Ramos (cell line): ENCODE results near the gene STX8.
"Not testable (repeated sequence)": the region's sequence is repeated elsewhere in the genome, so short reads cannot be mapped to it uniquely, and the experiment has no call there.

Source experiments
- in situ Hi-C: fragments of 300-500 bp; cut with MboI; formaldehyde crosslinking; loops from one replicate; pipeline ENCODE4 v1.14.3; 2022; ENCODE audit warnings: low sequenced_read_pairs; ENCODE audit not compliant: unreplicated experiment

STX8 gene

DNA sequence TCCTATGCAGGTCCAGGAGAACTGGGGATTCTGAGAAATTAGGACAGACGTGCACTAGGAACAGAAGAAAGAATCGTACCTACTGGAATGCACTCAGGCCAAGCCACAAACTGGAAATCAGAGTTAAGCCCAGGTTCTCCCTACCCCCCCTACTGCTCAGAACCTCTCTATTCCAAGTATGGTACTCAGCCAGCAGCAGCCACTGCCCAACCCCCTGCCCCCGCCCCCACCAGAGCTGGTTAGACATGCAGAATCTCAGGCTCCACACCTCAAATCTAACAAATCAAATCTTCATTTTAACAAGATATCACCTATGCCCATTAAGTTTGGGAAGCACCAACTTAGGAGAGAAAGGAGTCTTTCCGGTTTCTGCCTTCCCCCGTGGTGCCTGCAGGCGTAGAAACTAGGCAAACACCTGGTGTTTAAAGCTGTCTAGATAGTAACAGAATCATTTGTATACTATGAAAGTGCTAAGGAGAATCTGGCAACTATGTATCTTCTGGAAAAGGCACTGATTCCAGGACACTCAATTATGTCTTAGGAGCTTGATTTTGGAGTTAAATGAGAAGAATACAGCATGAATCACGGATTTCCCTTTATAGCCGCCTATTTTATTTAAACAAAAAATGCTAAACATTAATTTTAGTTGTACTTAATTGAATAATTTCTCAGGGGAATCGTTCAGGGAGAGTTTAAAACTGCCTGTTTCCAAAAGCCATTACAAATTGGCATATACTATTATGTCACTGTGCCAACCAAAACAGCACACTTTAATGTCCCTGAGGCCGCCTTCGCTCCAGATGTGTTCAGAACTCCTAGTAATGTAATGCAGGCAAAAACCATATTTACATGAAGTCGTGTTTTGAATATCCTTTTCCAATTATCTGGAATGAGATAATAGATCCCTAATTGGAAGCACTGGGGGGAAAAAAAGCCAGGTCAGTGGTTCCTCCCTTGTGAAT is 166.5 kb downstream of the STX8 start:
- in situ Hi-C loops: no loop called here

DNA sequence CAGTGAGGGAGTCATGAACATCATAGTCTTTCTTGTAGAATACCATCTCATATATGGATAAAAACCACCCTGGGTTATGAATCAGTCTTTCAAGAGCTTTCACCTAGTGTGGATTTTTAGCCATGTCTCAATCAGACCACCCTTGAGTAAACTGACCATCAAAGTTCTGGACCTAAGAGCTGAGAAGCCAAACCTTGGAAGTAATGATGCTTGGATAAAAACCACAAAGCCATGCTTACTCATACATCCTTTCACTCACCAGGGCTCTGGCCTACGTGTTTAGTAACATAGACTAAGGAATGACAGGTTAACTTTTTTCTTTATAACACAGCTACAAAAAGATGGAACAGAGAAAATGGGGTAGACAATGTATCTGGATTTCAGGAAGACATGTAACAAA is 167.2 kb downstream of the STX8 start:
- in situ Hi-C loops: no loop called here

DNA sequence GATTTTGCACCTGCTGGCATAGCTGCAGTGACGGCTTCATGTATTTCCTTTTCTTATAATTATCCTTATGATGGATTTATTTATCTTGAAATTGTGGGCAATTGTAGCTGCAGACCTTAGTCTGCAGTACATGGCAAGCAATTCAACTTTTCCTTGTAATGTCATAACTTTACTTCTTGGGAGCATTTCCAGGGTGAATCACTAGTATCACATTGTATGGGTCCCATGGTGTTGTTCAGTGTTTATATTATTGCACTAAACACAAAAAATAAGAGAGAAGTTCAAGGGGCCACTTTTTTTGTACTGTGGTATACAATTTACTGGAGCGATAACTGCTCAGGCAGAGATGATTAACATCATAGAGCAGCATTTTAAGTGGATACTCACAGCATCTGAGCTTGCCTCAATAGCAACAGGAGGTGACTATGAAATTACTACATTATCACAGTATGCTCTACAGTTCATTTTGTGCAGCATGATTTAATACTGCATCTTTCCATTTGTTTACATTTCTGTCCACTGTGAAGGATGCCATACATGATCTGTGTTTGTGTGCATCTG is 169.5 kb downstream of the STX8 start:
- in situ Hi-C loops: no loop called here

DNA sequence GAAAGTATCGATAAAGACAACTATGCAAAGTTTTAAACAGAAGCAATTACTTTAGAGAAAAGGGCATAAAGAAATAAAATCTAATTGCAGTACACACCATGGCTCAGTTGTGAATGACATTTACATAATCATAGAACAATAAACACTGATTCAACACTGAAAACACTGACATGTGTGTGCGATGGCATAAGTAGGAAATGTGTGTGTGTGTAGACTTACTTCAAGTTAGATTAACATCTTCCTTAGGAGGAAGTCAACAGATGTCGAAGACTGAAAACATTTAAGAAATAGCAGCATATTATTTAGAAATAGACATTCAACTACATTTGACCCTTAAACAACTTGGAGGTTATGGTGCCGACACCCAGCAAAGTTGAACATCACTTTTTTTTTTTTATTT is 172.4 kb downstream of the STX8 start:
- in situ Hi-C loops: no loop called here

DNA sequence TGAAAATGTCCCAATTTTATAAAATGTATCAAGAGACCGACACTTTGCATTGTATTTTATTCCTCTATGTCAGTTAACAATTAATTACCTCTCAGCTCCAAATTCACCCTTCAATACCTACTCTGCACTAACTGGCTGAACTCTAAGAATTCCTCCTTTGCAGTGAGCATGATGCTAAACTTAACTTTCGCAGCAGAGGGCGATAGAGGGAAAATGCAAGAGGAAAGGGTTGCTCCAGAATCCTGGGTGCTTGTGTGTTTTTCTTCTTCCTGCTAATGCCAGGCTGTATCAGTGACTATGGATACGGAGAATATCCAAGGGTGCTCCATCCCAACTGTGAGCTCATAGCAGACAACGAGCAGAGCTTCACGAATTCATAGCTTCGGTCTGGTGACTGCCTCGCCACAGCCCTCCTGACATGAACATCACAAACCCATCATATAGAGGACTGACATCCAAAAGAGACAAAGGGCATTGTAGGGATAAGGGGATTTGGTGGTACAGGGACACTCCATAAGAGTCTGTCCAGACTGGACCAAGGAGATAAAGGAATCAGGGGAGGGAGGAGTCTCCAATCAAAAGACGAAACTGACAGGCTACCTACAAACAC is 172.9 kb downstream of the STX8 start:
- in situ Hi-C loops: no loop called here

DNA sequence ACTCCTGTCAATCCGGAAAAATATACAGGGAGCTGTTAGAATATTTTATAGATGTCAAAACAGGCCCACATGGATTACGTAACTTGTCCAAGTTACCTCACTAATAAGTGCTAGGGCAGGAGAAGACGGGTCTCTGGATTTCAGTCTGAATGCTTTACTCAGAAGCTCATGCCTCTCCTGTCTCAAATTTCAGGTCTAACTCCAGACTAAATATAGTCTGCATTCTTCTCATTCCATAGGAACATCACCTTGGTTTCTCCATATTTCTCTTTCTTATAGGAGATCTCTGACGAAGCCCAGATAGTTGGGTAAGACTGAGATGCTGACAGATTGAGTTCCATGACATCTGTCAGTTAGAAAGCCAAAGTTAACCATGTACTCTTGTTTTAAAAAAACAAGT is 174.2 kb downstream of the STX8 start:
- in situ Hi-C loops: no loop called here

DNA sequence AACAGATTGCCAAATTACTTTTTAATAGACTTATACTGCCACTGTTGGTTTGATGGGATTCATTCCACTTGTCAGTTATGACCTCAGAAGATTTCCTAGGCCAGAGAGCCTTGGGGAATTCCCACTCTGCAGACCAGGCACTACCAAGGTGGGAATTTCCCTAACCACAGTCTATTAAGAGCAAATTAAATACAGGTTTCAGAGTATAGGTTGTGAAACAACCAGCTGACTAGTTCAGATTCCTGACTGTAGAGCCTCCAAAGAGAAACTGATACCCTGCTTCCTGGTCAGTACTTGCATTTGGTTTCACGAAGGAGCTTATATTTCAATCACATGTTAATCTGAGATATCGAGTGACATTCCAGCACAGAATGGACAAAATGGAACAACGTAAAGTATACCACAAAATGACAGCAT is 186.5 kb downstream of the STX8 start:
- in situ Hi-C loops: no loop called here

DNA sequence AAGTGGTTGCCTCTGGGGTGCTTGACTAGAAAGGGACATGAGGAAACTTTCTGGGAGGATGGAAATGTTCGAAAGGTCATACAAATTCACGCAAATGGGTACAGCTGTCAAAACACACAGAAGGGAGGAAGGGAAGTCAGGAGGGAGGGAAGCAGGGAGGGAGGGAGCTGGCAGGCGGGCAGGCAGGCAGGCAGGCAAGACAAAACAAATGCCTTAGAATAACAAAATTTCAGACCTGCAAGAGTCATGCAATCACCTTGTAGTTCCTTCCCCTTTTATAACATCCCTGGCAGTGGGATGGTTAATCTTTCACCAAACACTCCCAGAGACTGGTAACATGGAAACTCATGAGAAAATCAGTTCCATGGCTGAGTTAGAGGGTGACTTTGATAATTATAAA is 189.2 kb downstream of the STX8 start:
- in situ Hi-C loops: no loop called here

DNA sequence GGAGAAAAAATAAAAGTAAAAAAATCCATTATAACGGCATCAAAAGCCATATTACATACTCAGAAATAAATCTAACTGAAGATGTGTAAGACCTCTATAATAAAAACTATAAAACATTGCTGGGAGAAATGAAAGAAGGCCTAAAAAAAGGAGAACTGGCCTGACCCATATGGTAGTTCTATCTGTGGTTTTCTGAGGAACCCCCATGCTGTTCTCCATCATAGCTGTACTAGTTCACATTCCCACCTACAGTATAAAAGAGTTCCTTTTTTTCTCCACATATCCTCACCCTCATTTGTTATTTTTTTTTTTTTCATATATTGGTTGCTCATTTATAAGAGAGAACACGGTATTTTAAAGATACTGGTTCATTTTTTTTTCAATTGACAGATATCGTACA is 191.8 kb downstream of the STX8 start:
- in situ Hi-C loops: no loop called here

DNA sequence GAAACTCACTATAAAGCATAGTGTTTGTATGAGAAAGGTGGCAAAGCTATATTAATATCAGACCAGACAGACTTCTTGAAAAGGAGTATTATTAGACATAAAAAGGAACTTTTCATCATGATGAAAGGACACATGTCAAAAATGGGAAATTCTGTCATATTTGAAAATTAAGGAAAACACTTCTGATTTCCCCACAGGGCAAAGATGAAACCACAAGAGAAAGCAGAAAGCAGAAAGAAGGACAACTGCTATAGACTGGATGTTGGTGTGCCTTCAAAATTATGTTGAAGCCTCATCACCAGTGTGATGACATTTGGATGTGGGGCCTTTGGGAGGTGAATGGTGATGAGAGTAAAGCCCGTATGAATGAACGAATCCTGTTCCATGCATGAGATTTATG is 193.0 kb downstream of the STX8 start:
- in situ Hi-C loops: no loop called here

DNA sequence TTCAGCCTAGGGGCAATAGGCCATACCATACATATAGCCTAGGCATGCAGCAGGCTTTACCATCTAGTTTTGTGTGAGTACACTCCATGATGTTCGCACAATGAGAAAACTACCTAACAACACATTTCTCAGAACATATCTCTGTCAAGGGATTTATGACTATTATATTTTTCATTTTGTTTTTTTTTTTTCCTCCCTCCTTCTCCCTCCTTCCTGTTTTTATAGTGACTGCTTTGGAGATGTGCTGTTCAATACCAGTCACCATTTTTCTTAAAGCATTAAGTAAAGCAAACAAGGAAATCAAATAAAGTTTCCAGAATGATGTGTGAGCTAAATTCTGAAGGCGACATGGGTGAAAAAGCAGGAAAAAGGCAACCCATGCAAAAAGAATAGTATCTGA is 194.6 kb downstream of the STX8 start:
- in situ Hi-C loops: no loop called here

DNA sequence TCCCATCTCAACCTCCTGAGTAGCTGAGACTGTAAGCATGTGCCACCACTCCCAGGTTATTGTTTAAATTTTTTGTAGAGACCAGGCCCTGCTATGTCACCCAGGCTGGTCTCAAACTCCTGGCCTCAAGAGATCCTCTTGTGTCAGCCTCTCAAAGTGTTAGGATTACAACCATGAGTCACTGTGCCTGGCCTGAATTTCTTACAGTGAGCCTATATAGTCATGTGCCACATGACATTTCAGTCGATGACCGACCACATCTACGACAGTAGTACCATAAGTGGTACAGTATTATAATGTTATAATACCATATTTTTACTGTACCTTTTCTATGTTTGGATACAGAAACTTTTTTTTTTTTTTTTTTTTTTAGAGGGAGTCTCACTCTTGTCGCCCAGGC is 195.3 kb downstream of the STX8 start:
- in situ Hi-C loops: no loop called here

DNA sequence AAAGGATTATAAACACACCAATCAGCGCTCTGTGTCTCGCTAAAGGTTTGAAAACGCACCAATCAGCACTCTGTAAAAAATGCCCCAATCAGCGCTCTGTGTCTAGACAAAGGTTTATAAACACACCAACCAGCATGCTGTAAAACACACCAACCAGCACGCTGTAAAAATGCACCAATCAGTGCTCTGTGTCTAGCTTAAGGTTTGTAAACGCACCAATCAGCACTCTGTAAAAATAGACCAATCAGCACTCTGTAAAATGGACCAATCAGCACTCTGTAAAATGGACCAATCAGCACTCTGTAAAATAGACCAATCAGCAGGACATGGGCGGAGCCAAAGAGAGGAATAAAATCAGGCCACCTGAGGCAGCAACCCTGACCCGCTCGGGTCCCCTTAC is 199.4 kb downstream of the STX8 start:
- in situ Hi-C loops: not testable (repeated sequence)

DNA sequence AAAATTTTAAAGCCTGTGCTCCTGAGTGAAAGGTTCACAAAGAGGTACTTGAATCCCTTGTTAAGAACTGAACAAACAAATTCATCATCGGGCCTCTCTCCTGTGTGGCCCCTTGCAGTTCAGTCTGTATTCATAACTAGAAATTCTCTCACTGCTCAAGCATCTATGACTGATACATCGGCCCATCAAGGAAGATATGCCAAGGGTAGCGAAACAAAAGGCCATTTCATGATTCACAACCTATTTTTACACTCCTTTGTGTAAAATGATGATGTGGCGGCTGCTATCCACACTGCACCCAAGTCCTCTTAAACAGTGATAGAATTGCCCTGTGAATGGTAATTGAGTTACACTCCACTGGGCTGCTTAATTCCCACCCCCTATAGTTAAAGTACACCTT is 204.6 kb downstream of the STX8 start:
- in situ Hi-C loops: no loop called here

DNA sequence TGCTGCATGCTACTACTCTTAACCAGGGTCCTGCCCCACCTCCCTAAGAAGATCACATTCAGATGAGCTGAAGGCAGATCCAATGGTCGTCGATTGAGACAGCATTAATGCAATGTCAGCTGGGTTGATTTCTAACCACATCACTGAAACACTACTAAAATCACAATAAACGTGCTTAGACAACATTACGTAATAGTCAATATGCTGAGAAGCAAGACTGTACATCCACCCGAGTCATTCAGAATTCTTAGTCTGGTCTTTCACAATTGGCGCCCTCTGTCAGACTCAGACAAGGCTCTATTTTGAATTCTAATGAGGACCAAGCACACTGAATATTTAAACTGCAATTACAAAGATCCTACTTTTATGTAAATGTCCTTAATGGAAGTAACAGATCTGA is 205.2 kb downstream of the STX8 start:
- in situ Hi-C loops: no loop called here

DNA sequence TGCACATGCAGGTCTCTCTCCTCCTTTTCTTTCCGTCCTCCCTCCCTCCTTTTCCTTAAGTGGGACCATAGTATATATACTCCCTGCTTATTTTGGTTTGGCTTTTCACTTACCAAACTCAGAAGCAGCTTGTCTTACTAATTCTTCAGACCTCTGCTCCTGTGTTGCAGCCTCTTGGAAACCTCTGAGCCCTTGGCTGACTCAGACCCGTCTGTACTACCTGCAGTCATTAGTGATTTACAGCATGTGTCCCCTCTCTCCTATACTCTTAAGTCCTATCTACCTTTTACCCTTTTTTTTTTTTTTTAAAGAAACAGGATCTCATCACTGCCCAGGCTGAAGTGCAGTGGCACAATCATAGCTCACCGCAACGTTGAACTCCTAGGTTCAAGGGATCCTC is 207.0 kb downstream of the STX8 start:
- in situ Hi-C loops: no loop called here

DNA sequence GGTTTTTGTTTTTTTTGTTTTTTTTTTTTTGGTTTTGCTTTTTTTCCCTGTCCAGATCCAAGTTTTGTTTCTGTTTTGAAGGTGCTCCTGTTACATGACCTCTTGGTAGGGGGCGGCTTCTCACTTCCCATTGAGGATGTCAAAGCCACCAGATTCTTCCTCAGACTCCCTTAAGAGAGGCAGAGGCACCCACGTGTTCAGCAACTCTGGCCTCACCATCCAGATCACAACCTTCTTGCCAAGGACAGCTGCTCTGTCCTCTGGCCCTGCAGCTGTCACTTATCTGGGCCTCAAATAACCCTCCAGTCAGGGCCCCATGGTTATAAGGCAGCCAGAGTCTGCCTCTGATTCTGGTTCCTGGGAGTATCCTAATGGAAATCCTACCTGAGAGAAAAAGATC is 208.5 kb downstream of the STX8 start:
- in situ Hi-C loops: no loop called here

DNA sequence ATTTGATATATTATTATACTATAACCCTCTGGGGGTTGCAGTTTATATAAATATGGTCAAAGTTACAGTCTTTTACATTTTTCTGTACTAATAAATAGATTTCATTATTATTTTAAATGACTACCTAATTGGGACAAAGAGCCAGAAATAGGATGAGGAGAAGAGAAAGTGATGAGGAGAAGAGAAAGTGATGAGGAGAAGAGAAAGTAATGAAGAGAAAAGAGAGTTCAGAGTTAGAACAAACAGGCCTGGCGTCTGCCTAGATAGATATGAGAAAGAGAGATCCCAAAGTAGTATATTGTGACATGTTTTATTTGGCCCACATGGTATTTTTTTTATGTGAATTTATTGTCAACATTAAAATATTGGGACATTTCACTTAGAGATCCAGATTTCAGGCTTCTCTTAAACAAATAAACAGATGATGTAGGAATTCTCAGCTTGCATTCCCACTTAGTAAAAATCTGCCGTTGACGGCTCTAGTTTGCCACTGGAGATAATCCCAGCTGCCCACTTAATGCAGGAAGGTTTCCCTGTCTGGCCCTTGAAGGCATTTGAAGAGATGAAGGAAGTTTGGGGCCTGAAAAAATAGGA is 210.7 kb downstream of the STX8 start:
- in situ Hi-C loops: no loop called here

DNA sequence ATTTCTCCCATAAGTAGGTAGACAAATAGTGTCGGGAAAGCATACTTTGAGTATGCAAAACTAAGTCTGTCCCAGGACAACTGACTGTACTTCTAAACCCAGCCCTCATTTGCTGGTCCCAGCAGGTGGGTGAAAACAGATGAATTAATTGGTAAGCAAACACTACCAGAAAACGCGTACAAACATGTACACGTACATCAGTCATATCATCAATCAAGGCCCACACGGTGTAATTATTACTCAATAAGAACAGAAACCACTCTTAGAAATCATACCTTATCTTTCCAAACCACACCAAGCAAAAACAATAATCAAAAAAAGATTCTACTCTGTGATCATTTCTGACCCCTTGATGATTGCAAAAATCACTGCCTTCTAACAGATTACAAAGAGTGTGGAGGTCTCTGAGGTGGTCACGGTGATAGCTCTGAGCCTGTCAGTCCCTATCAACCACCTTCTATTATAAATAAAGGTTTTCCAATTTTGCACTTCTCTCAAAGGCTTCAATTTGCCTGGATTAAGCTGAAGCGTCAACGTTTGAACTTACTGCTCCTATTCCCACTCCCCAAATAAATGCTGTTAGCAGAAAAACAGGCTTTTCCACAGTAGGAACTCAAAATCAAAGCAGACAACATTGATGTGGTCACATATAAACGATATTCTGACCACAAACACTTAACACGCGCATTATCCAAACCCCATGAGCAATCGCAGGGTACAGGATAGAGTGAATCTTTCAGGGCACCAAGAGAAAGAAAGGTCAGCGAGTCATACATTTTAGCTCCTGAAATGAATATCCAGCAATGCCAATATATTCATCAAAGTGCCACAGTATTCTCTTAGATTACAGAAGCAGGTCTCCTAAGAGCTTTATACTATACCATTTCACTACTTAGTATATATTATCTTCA is 211.9 kb downstream of the STX8 start:
- in situ Hi-C loops: no loop called here
